Right cardiac atrium (tissue), 5 donors: Measurements from ENCODE around the gene RHEBL1. TPM values are rescaled to one million over a fixed set of nuclear protein-coding genes. Genes with fewer than 3 reads are reported as not detected.
A peak's percentile ranks its signal among the peaks of the same experiment; 100 is the strongest.

Experiments
- ATAC-seq, 2 donors: fragments of 200-7000 bp; cut with Tn5 transposase; one replicate each; pipeline versions ENCODE4 v1.8.0 to v1.9.1; 2020; ENCODE audit warnings: moderate library complexity in 2 of 2, mild to moderate bottlenecking in 1 of 2
- DNase-seq, 3 donors: peaks; one replicate each; pipeline ENCODE4 v3.0.0-alpha.2; 2020
- H3K27ac ChIP-seq: one replicate; pipeline ENCODE4 v1.5.1; 2013; ENCODE audit warnings: mild to moderate bottlenecking, low read length, control low read depth, moderate library complexity
- H3K27me3 ChIP-seq: one replicate; pipeline ENCODE4 v1.6.1; 2013; ENCODE audit not compliant: control insufficient read depth, insufficient read depth
- H3K4me1 ChIP-seq: one replicate; pipeline ENCODE4 v1.6.1; 2013; ENCODE audit warnings: low read length; ENCODE audit not compliant: control insufficient read depth, insufficient read depth
- H3K4me3 ChIP-seq: one replicate; pipeline ENCODE4 v1.5.1; 2013; ENCODE audit warnings: low read length, control low read depth
- H3K9me3 ChIP-seq: one replicate; pipeline ENCODE4 v1.6.1; 2013; ENCODE audit warnings: low read length; ENCODE audit not compliant: control insufficient read depth
- WGBS: extraction: QIAGEN DNeasy Blood & Tissue Kit; methylation state at CpG from one replicate; pipeline ENCODE4 v1.1.7; 2013; 5-methylcytosine and 5-hydroxymethylcytosine counted together
- intact Hi-C, 4 donors: fragments of 100-400 bp; cut with DNase I; formaldehyde crosslinking; loops; one replicate each; pipeline versions ENCODE4 v1.11.0 to v1.14.0; 2022 to 2023
- polyA plus RNA-seq: library from polyadenylated mRNA; stranded (reverse); fragments of 200-250 nt; gene quantifications from one replicate; pipeline ENCODE4 v1.2.3, GENCODE V29; 2013
- total RNA-seq, 4 donors: library from RNA; stranded (reverse); fragmentation: NEBNext Ultra II Directional; extraction: Animal tissue kit (Norgen Biotek cat#: 25700); gene quantifications; one replicate each; pipeline ENCODE4 v1.2.1, GENCODE V29; 2021
- donor health status: healthy with polysubstance abuse.
- donor health status: DM: no; HTN: yes; CAD: no.
- donor health status: DM: no; HTN: no; CAD: no.
- donor health status: DM: no; HTN: yes; CAD: no; lungs with severe emphysema.
- donor health status: DM: yes; HTN: yes; CAD: no.

The RHEBL1 gene
- total and polyA plus RNA-seq, 5 donors, result 0.21 to 0.59 (median 0.31) TPM; not detected in 2

DNA sequence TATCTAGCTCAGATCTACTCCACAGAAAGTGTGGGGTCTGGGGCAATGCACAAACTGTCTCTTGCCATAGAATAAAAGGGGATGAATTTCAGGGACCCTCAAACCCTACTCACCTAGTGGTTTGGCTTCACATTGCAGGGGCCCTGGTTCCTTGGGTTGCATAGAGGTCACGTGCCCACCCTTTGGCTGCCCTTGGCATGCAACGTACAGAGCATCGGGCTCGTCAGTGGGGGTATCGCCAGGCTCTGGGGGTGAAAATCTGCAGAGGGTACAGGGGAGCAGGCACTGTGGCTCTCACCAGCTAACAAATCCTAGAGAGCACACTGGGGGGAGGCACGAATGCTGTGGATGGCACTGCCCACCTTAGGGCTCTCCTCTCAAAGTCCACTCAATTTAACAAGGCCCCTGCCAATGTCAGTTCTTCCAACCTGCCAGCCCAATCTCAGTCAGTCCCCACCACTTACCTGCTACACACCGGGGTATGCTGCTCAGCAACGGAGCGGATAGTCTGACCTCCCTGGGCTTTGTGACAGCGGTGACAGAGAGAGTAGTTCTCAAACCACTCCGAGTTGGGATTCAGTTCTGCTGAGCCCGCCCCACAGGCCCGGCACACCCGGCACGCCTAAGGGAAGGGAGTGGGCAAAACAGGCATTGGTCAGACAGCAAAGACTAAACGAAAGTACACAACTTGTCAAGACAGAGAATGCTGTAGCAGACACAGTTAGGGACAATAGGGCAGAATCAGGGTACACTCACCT lies 17.1 kb downstream of the RHEBL1 start:
- no peak overlapping the region for H3K4me3 ChIP-seq
- DNase-seq, result no peak
- no peak for ATAC-seq
- no peaks in the 10 kb centered on the region for H3K9me3 ChIP-seq
- no peaks in the 10 kb centered on the region for H3K27me3 ChIP-seq
- peaks cover 10% of the 10 kb centered on the region for H3K4me1 ChIP-seq
- intact Hi-C loops, result loop anchor here in 1 of 4 donors (2.0 kb wide), 1 partner anchor 20 kb away; no protein-coding TSS in a partner anchor
- no peak overlapping the region for H3K27ac ChIP-seq
- WGBS, result 81% methylated on average over 16 of the region's 16 CpGs

DNA sequence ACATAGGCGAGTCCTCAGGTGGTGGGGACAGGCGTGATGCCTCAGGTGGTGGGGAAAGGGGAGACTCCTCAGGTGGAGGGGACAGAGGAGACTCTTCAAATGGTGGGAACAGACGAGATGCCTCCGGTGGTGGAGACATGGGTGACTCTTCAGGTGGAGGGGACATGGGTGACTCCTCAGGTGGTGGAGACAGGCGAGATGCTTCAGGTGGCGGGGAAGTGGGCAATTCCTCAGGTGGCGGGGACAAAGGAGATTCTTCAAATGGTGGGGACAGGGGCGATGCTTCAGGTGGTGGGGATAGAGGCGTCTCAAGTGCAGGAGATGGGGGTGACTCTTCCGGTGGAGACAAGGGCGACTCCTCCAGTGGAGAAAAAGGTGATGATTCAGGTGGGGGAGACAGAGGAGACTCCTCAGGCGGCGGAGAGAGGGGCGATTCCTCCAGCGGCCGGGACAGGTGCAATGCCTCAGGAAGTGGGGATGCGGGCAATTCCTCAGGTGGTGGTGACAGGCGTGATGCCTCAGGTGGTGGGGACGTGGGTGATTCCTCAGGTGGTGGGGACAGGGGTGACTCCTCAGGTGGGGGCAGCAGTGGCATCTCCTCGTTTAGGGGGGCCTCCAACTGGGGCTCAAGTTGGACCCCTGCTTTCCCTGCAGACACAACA lies 17.9 kb downstream of the RHEBL1 start:
- no peaks in the 10 kb centered on the region for H3K9me3 ChIP-seq

DNA sequence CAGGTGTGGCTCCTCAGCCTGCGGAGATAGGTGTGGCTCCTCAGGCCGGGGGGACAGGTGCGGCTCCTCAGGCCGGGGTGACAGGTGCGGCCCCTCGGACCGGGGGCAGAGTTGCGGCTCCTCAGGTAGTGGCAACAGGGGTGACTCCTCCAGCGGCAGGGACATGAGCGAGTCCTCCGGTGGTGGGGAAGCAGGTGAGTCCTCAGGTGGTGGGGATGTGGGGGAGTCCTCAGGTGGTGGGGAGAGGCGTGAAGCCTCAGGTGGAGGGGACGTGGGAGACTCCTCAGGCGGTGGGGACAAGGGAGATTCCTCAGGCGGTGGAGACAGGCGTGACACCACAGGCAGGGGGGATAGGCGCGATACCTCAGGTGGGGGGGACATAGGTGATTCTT lies 18.4 kb downstream of the RHEBL1 start:
- DNase-seq, result no peak
- intact Hi-C loops, result no loop called here

More for the DNA sequence above, 17.9 kb downstream of the RHEBL1 start:
- no peaks in the 10 kb centered on the region for H3K27me3 ChIP-seq
- no peak overlapping the region for H3K27ac ChIP-seq
- intact Hi-C loops, result loop anchor here in 1 of 4 donors (2.0 kb wide), 1 partner anchor 19 kb away; no protein-coding TSS in a partner anchor
- WGBS, result 90% methylated on average over 20 of the region's 20 CpGs
- peaks cover 5% of the 10 kb centered on the region for H3K4me1 ChIP-seq
- H3K4me3 ChIP-seq, result no peak overlapping the region
- no peak for DNase-seq
- ATAC-seq, result no peak

DNA sequence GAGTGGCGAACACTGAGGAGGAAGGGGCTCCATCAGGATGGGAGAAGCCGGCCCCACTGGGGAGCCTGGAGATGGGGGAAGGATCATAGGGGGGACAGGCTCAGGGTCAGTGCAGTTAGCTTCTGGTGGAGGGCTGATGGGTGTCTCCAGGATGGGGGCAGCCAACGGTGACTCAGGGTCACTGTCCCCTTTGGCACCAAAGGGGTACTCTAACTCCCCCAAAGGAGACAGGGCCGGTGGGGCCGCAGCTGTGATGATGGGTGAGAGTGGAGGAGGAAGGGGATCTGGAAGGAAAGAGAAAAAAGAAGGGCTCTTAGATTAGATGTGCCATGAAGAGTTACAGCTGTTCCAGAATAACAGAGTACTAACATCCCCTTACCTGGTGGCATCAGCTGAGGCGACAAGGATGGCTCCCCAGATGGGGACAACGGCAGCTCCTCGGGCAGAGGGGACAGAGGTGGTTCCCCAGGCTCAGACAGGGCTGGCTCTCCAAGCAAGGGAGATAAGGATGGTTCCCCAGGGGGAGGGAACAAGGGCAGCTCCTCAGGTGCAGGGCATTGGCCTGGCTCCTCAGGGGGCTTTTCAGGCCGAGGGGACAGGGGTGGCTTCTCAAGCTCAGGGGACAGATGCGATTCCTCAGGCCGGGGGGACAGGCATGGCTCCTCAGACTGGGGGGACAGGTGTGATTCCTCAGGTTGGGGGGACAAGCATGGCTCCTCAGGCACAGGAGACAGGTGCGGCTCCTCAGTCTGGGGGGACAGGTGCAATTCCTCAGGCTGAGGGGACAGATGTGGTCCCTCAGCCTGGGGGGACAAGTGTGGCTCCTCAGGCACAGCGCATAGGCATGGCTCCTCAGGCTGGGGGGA lies 19.0 kb downstream of the RHEBL1 start:
- Histone ChIP-seq H3K27ac (no peak overlapping the region), H3K27me3 (no peaks in the 10 kb centered on the region), H3K9me3 (no peaks in the 10 kb centered on the region), H3K4me1 (peaks cover 2% of the 10 kb centered on the region), H3K4me3 (no peak overlapping the region)
- intact Hi-C loops, result no loop called here
- WGBS, result 85% methylated on average over 13 of the region's 13 CpGs
- DNase-seq (no peak), ATAC-seq (no peak)

More for the DNA sequence above, 18.4 kb downstream of the RHEBL1 start:
- Histone ChIP-seq H3K9me3 (no peaks in the 10 kb centered on the region), H3K4me3 (no peak overlapping the region), H3K27ac (no peak overlapping the region), H3K4me1 (peaks cover 2% of the 10 kb centered on the region), H3K27me3 (no peaks in the 10 kb centered on the region)
- no peak for ATAC-seq
- WGBS, result 92% methylated on average over 18 of the region's 18 CpGs

DNA sequence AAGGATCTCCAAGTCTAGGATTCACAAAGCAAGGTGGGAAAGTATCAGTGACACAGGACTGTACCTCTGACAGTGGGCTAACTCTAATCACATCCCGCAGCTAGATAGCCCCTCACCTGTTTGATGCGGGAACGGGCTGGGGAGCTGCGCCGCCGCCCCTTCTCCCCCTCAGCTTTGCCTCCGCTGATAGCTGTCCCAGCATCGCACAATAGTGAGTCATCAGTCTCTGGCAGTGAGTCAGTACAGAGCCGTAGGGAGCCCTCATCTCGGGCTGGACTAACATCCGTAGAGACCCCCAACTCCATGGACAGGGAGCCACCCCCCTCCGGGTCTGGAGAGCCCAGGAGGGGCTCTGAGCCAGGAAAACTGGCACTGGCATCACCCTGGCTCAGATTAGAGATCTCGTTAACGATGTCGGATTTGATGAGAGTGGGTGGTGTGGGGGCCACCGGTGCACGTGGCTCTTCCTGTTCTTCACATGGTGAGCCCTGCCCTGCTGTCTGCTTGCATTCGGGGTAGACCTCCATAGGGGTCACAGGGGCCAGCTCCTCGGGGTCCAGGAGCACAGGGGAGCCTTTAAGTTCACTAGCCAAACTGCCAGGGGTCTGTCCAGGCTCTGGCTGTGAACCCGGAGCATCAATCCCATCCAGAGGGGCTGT lies 20.1 kb downstream of the RHEBL1 start:
- H3K9me3 ChIP-seq, result no peaks in the 10 kb centered on the region
- WGBS, result 70% methylated on average over 20 of the region's 20 CpGs
- H3K27me3 ChIP-seq, result no peaks in the 10 kb centered on the region
- intact Hi-C loops, result no loop called here
- H3K4me1 ChIP-seq, result no peaks in the 10 kb centered on the region
- H3K4me3 ChIP-seq, result no peak overlapping the region
- peak; percentile 8 to 16 for ATAC-seq
- DNase-seq, result no peak
- H3K27ac ChIP-seq, result no peak overlapping the region

DNA sequence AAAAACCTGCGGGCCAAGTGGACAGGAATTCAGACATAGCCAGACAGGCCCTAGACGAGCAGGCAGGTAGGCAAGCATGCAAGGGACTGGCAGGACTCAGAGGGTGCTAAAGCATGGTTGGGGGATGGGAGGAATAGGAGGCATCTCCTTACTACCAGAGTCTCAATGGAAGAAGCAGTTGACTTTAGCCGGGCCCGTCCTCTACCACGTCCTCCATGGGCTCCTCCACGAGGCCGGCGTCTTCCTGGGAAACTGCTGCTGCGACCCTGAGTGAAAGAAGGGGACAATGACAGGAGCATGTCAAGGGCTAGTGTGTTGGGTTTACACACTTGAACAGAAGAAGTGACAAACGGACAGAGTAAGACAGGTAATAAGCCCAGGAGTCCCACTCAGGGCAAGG lies 20.8 kb downstream of the RHEBL1 start:
- ATAC-seq (no peak), DNase-seq (peak in 1 of 3 donors; percentile 14)
- intact Hi-C loops, result no loop called here
- Histone ChIP-seq H3K9me3 (no peaks in the 10 kb centered on the region), H3K27ac (no peak overlapping the region), H3K27me3 (no peaks in the 10 kb centered on the region), H3K4me1 (no peaks in the 10 kb centered on the region), H3K4me3 (no peak overlapping the region)
- WGBS, result 91% methylated on average over 10 of the region's 10 CpGs

GRCh38 chr12:49046129-49046895 lies 23.5 kb downstream of the RHEBL1 start:
- no peak for ATAC-seq
- WGBS, result 89% methylated on average over 12 of the region's 12 CpGs
- intact Hi-C loops, result no loop called here
- H3K4me3 ChIP-seq, result no peak overlapping the region
- DNase-seq, result peak in 2 of 3 donors; percentile 21 to 34
- no peak overlapping the region for H3K27ac ChIP-seq
- no peaks in the 10 kb centered on the region for H3K4me1 ChIP-seq
- H3K9me3 ChIP-seq, result no peaks in the 10 kb centered on the region
- H3K27me3 ChIP-seq, result no peaks in the 10 kb centered on the region

DNA sequence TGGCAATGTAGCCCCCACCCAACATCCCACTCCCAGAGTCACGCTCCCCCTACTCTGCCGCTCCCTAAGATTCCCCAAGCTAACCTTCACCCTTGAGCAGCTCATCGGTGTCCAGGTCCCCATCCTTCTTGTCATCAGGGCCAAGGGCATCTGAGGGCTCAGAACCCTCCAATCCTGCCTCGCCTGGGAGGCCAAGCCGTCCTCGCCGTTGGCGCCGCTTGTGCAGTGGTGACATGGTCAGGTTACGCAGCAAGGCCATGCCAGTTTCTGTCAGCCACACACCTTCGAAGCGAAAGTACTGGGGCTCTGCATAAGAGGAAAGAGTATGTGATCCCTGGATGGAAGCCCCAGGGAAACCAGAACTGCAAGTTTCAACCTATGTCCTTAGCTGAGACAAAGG lies 25.1 kb downstream of the RHEBL1 start:
- no peaks in the 10 kb centered on the region for H3K27me3 ChIP-seq
- no peaks in the 10 kb centered on the region for H3K4me1 ChIP-seq
- no peaks in the 10 kb centered on the region for H3K9me3 ChIP-seq
- intact Hi-C loops, result no loop called here
- 96% methylated on average over 12 of the region's 12 CpGs for WGBS
- peak in 2 of 3 donors; percentile 17 to 33 for DNase-seq
- no peak for ATAC-seq
- no peak overlapping the region for H3K4me3 ChIP-seq
- H3K27ac ChIP-seq, result no peak overlapping the region

DNA sequence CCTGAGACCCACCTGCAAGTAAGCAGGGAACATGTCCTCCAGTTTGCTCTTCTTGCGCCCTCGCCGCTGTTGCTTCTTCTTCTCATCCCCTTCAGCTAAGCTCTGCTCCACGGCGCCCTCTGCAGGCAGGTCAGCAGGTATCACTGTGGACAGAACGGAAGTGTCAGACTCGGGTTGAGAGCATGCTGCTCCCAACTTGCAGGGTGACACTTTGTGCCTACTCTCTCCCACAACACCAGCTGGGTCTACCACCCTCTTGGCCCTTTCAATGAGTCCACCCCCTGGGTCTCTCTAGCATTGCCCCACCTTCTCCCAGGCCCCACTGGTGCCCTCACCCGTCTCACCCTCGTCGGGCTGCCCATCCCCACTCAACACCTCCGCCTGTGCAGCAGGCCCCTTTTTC lies 25.9 kb downstream of the RHEBL1 start:
- no peaks in the 10 kb centered on the region for H3K27me3 ChIP-seq
- 57% methylated on average over 11 of the region's 11 CpGs for WGBS
- no peak overlapping the region for H3K27ac ChIP-seq
- intact Hi-C loops, result no loop called here
- H3K4me1 ChIP-seq, result no peaks in the 10 kb centered on the region
- ATAC-seq (peak; percentile 4 to 13), DNase-seq (peak; percentile 64 to 90 (median 79))
- H3K9me3 ChIP-seq, result no peaks in the 10 kb centered on the region
- H3K4me3 ChIP-seq, result no peak overlapping the region

DNA sequence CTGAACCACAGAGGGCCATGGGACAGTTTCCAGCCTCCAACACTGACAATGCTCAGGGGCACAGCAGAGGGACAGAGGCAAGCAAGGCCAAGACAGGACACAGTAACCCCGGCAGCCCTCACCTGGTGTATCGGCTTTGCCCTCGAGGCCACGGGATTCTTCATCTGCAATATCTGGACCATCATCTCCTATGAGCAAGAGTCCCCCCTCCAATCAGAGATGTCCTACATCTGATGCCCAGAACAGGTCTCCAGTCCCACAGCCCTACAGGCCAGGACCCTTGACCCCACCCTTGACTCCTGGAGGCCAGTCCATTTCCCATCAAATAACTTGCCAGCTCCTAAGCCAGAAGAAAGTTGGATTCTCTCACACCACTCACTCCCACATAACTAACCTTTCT lies 26.5 kb downstream of the RHEBL1 start:
- WGBS, result 93% methylated on average over 4 of the region's 4 CpGs
- H3K4me1 ChIP-seq, result no peaks in the 10 kb centered on the region
- no peaks in the 10 kb centered on the region for H3K9me3 ChIP-seq
- intact Hi-C loops, result no loop called here
- peak in 1 of 3 donors; percentile 16 for DNase-seq
- ATAC-seq, result no peak
- H3K27me3 ChIP-seq, result no peaks in the 10 kb centered on the region
- H3K4me3 ChIP-seq, result no peak overlapping the region
- no peak overlapping the region for H3K27ac ChIP-seq
